Cortex of kidney (tissue), 1 donor: ENCODE measurements around the gene SLIT3.

Experiments
- DNase-seq: peaks from one replicate; lab custom pipeline; 2025; lab: John Stamatoyannopoulos, UW

Gene SLIT3

GRCh38 chr5:168737066-168737465 is 563.9 kb downstream of the SLIT3 start:
- DNase-seq: no peak

GRCh38 chr5:168736281-168736831 is 564.6 kb downstream of the SLIT3 start:
- no peak for DNase-seq

DNA sequence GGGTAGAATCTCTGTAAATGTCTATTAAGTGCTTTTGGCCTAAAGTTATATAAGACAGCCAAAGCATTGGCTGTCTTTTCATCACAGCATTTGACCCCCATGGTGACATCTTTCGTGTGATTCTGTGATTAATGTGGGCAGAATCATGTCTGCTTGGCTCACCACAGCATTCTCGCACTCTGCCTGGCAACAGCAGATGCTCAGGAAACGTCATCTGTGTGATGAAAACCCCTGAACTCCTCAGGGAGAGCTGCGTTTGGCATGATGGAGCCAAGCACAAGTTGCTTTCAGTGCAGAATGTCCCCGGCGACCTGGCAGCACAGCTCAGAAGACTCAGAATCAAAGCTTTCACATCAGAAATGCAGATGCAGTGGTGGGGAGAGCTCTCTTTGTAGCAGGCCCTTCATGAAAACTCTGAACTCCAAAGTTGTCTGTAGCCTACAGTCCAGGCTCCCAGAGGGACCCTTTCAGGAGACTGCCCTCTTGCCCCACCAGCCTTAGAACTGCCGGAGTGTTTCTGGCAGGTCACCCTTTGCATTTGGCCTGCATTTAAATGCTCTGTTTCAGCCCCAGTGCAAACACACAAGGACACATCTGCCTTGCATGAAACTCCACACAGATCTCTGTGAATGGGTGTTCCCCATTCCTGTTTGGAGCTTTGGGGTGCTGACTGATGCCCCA is 566.2 kb downstream of the SLIT3 start:
- no peak for DNase-seq

- DNase-seq: no peak
These were observed 566.8 kb downstream of the SLIT3 start for GRCh38 chr5:168734119-168734518.

- no peak for DNase-seq
These were observed 572.3 kb downstream of the SLIT3 start for GRCh38 chr5:168728546-168729211.

- no peak for DNase-seq
These were observed 573.4 kb downstream of the SLIT3 start for GRCh38 chr5:168727547-168727946.

DNA sequence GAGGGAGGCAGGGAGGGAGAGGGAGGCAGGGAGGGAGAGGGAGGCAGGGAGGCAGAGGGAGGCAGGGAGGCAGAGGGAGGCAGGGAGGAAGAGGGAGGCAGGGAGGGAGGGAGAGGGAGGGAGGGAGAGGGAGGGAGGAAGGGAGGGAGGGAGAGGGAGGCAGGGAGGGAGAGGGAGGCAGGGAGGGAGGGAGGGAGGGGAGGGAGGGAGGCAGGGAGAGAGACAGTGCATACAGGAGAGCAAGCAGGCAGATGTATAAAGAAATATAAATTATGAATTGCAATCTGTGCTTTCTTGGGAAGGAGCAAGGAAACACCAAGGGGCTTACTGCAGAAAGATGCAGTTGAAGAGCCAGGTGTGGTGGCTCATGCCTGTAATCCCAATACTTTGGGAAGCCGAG is 574.6 kb downstream of the SLIT3 start:
- DNase-seq: no peak

DNA sequence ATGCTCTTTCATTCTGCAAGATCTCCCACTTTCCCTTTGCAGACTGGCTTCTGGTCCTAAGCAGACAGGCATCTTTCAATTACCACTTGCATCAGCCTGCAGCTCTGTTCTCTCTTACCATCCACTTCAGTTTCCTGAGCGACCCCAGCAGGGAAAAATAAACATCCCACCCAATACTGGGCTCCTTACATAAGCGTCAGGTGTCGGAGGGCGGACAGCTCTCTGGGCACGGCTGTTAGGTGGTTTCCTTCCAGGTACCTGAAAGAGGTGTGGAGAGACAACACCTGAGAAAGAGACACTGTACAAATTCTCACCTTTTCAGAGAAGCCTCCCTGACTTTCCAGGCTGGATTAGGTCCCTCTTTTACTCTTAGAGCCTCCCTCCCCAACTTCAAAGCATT is 576.7 kb downstream of the SLIT3 start:
- DNase-seq: no peak

DNA sequence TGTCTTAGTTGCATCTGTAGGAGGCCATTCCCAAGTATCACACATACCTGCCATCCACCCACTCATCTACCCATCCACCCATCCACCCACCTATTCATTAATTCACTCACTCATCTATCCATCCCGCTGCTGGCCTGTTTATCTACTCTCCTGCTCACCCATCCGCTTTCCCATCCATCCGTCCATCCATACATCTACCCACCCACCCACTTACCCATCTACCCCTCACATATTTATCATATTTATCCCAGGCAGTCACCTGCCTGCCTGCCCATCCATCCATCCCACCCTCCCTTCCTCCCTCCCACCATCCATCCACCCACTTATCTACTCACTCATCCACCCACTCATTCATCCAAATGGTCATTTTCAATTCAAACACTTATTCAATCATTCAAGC is 577.9 kb downstream of the SLIT3 start:
- DNase-seq: no peak

DNA sequence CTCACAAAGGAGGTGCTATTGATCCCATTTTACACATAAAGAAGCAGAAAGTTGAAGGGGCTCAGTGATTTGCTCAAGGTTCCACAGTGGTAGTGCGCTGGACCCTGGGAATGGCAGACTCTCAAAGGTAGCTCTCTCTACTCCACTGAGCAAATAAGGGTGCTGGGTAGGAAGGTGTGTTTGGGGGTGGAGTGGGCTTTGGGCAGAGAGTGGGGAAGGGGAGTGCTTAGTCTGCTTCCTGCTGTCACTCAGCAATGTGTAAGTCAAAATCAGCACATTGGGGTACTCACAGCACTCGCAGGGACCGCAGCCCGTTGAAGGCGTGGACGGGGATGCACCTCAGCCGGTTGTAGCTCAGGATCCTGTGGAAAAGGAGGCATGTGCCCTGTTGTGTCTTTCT is 579.0 kb downstream of the SLIT3 start:
- no peak for DNase-seq

DNA sequence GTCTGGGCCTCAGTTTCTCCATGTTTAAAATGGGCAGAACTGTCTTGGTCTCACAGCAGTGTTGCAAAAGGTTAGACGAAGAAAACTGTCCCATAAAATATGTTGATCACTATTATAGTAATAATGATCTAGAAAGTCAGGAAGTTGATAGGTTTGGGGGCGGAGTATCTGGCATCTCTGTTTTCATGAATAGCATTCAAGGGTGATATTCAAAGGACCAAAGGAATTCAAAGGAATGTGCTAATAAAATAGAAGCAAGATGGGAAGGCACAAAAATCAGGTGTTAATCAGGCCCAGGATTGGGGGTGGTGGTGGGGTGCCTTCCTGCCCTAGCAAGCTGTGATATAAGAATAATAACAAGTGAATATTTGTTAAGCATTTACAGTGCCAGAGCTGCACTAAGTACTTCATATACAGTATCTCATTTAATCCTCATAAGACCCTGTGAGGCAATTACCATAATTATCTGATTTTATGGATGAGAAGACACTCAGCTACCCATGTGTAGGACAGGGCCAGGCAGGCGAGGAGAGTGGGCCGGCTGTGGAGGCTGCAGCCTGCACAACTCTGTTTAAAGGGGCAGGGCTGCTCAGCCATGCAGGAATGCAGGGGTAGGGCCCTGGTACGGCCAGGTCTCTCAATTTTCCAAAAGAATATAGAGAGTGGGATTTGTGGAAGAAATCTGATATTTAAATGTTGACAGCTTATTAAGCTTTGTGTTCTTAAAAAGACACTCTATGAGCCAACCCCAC is 579.8 kb downstream of the SLIT3 start:
- no peak for DNase-seq

GRCh38 chr5:168720575-168720974 is 580.4 kb downstream of the SLIT3 start:
- no peak for DNase-seq

GRCh38 chr5:168714046-168714445 is 586.9 kb downstream of the SLIT3 start:
- DNase-seq: no peak

GRCh38 chr5:168713051-168713450 is 587.9 kb downstream of the SLIT3 start:
- no peak for DNase-seq

DNA sequence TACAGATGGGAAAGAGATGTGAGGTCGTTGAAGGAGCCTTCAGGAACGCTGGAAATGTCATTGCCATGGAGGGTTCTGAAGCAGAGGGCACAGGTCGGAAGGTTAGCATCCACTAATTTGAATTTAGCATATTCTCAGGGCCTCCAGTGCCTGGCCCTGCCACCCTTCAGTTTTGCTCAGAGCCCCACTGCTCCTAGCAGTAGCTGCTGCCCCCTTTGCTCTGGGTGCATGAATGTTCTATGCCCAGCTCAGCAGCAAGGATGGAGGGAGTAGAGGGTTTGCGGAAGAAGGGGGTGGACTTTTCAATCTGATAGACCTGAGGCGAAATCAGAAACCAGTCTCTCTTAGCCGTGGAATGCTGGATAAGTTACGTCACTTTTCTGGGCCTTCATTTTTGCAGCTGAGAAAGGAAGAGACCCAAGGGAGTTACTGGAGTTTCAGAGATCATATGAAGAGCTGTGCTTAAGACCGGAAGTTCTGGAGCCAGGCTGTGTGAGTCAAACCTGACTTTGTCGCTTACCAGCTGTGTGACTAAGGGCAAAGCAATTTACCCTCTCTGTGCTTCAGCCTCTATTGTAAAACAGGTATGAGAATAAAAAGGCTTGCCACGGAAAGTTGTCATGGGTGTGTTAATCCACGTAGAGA is 588.5 kb downstream of the SLIT3 start:
- DNase-seq: no peak

DNA sequence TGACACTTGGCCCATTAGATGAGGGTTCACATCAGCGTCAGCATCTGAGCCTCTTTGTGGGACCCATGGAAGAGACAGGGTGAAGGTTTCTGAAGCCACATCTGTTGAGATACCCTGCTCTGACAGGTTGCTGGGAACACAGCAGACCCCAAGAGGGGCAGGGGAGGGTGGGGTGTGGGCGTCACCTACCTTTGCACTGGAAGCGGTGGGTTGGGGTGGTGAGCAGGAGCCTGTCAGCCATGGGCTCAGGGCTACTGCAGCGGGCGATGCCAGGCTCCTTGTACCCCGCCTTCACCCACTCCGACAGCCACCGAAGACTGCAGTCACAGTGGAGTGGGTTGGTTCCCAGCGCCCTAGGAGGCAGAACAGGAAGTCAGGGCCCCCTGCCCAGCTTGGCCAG is 590.2 kb downstream of the SLIT3 start:
- no peak for DNase-seq

DNA sequence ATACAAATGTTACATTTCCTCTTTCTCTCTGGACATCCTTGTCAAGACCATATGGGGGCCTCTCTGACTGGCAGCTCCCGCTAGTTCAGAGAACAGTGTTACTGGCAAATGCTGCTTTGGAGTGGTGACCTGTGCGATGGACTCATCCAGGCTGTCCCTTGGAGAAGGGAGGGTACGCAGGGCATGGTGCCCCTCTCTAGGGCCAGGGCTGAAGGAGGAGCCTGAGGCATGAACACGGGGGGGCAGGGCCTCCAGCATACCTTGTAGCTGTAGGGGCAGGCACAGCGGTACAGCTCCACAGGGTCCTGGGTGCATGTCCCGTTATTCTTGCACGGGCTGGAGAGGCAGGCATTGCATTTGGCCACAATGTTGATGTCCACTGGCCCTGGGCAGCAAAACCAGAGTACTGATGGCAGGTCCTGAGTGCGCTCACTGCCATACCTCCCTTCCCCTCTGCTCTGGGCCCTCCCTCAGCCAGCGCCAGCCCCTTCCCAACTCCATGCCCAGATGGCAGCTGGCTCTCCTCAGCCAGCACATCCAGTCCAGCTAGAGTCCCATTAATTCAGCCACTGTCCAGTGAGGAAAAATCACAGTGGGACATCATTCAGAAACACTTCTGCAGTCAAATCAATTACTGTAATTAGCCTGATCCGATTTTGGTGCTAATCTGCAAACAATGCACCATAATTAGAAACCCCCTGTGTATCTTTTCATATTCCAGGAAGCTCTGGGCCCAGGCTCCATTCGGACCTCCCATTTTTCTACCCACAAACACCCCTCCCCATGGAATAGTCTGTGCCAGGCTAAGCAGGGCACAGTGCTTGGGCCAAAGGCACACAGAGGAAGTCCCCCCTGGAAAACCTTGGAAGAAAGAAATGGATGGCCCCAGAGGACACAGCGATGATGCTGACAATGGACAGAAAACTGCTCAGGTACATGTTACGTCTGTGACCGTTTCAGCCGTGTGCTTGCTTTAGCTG is 592.9 kb downstream of the SLIT3 start:
- no peak for DNase-seq

- DNase-seq: no peak
These were observed 594.3 kb downstream of the SLIT3 start for GRCh38 chr5:168706655-168707069.

GRCh38 chr5:168705321-168705720 is 595.6 kb downstream of the SLIT3 start:
- DNase-seq: no peak

GRCh38 chr5:168702511-168702910 is 598.4 kb downstream of the SLIT3 start:
- no peak for DNase-seq

DNA sequence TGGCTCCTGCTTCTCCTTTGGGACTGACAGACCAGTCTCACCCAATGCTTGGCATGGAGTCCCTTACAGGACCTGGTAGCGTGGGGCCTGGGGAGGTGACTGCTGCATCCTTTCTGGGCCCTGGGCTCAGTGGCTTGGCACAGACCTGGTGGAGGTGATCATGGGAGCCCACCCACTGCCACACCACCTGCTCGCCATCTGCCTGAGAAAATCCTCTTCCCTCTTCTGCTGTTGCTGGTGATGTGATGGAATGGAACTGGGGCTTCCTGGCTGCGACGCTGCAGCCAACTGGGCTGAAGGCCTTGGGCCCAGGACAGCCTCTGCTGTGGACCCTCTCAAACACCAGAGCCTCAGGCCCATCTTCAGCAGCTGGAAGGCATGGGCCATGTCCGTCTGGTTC is 599.3 kb downstream of the SLIT3 start:
- DNase-seq: no peak
